ENCODE data around the gene SPAG6. TPM values are rescaled to one million over a fixed set of nuclear protein-coding genes. Genes with fewer than 3 reads are reported as not detected.

SPAG6 gene
- total RNA-seq, 4 donors from 2014 or later, result 0.29 to 3.9 (median 0.49) TPM; not detected in 1

DNA sequence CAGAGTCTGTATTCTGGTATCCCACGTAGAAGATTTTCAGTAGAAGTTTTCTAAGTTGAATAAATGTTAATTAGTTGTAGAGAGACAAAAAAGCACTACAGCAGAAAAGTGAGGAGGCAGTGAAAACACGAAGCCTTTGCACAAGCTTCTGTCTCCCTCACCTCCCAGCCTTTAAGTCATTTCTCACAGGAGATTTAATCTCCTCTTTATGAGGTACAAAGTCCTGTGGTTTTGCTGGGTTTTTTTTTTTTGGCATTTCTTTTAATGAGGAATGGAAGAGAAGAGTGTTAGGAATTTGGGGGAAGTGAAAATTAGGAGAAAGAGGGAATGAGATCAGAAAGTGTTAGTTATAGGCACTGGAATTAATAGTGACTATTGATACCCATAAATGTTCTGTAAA lies 21.5 kb downstream of the SPAG6 start:
- Histone ChIP-seq H3K36me3 (no peaks in the 10 kb centered on the region), H3K4me3 (no peak overlapping the region), H3K27me3 (peaks cover 0 to 3% of the 10 kb centered on the region in 2 donors), H3K27ac (no peak overlapping the region), H3K9me3 (no peaks in the 10 kb centered on the region), H3K4me1 (no peaks in the 10 kb centered on the region)
- intact Hi-C loops (cut with DNase I; ENCODE audit: low total_unique reads), result no loop called here
- no peak for DNase-seq
- TF ChIP-seq, protein P1, sequence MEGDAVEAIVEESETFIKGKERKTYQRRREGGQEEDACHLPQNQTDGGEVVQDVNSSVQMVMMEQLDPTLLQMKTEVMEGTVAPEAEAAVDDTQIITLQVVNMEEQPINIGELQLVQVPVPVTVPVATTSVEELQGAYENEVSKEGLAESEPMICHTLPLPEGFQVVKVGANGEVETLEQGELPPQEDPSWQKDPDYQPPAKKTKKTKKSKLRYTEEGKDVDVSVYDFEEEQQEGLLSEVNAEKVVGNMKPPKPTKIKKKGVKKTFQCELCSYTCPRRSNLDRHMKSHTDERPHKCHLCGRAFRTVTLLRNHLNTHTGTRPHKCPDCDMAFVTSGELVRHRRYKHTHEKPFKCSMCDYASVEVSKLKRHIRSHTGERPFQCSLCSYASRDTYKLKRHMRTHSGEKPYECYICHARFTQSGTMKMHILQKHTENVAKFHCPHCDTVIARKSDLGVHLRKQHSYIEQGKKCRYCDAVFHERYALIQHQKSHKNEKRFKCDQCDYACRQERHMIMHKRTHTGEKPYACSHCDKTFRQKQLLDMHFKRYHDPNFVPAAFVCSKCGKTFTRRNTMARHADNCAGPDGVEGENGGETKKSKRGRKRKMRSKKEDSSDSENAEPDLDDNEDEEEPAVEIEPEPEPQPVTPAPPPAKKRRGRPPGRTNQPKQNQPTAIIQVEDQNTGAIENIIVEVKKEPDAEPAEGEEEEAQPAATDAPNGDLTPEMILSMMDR (IDR thresholded peaks at IDR 0.05), result no peak
- TF ChIP-seq POLR2A (IDR thresholded peaks at IDR 0.05), result no peak

DNA sequence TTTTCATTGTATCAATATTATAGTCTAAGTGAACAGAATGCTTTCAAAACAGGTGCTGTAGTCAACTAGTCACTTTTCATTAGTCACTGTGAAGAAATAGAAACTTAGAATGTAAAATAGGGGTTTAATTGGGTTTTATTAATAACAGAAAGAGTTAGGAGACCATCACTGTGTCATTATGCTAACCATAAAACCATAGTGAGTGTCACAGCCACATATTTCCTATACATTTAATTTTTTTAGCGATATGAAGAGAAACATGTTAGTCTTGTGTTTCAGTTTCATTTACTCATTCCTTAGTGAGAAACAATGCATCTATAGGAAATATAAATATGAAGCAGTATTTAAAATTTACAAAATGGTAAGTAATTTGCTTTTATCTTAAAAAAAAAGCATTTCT lies 22.2 kb downstream of the SPAG6 start:
- Histone ChIP-seq H3K4me1 (no peaks in the 10 kb centered on the region), H3K27me3 (peaks cover 0 to 3% of the 10 kb centered on the region in 2 donors), H3K27ac (no peak overlapping the region), H3K4me3 (no peak overlapping the region), H3K36me3 (no peaks in the 10 kb centered on the region), H3K9me3 (no peaks in the 10 kb centered on the region)
- intact Hi-C loops (cut with DNase I; ENCODE audit: low total_unique reads), result no loop called here
- DNase-seq, result no peak
- TF ChIP-seq, protein P1 (IDR thresholded peaks at IDR 0.05), result no peak
- TF ChIP-seq POLR2A (IDR thresholded peaks at IDR 0.05), result no peak

DNA sequence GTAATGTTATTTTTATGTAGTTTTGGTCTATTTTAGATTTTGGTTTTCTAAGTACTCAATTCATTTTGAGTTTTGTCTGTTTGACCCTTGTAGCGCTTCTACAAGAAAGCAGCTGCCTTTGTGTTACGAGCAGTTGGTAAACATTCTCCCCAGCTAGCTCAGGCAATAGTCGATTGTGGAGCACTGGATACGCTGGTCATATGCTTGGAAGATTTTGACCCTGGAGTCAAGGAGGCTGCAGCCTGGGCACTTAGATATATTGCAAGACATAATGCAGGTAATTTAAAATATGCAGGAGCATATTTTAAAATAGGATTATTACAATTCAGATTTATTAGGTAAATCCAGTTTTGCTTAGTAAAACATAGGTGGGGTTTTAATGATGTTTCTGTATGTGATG lies 23.1 kb downstream of the SPAG6 start:
- Histone ChIP-seq H3K27ac (no peak overlapping the region), H3K9me3 (no peaks in the 10 kb centered on the region), H3K4me3 (no peak overlapping the region), H3K27me3 (peaks cover 0 to 3% of the 10 kb centered on the region in 2 donors), H3K4me1 (no peaks in the 10 kb centered on the region), H3K36me3 (no peaks in the 10 kb centered on the region)
- TF ChIP-seq, protein P1 (IDR thresholded peaks at IDR 0.05), result no peak
- TF ChIP-seq POLR2A (IDR thresholded peaks at IDR 0.05), result no peak
- intact Hi-C loops (cut with DNase I; ENCODE audit: low total_unique reads), result no loop called here
- no peak for DNase-seq

DNA sequence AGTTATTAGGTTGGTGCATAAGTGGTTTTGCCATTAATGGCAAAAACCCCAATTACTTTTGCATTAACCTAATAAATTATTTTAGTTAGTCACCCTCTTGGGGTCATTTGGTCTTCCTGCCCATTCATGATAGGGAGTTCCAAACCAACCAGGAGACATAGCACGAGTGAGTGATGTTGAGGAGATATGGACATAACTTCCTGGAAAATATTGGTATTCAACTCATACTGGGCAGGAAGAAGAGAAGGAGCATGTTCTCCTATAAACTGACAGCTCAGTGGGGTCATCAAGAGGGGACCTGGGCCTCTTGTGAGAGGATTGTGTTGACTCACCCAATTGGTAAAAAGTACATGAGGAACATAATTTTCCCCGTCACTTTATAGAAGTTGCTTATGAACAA lies 23.7 kb downstream of the SPAG6 start:
- H3K4me3 ChIP-seq, result no peak overlapping the region
- intact Hi-C loops (cut with DNase I; ENCODE audit: low total_unique reads), result no loop called here

DNA sequence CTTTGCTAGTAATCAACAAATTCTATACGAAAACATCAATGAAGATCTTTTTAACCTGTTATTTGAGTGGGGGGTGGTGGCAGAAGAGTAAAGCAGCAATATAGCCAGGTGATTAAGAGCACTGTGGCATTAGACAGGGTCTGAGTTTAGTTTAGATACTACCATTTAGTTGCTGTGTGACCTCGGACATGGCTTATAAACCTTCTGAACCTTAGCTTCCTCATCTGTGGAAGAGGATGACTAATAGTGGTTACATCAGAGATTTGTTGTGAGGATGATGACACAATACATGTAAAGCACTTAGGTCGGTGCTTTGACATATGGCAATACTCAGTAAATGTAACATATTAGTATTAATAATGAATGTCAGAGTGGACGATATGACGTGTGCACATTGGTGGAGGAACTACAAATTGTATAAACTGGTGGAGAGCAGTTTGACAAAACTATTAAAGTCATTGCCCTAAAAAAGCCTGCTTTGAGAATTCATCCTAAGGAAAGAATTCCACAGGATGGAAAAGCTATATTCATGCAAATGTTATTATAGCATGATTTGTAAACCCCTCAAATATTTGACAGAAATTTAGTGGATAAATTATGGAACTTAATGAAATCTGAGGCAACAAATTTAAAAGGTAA lies 24.3 kb downstream of the SPAG6 start:
- H3K4me3 ChIP-seq, result no peak overlapping the region
- intact Hi-C loops (cut with DNase I; ENCODE audit: low total_unique reads), result no loop called here
- H3K36me3 ChIP-seq, result no peaks in the 10 kb centered on the region
- no peak overlapping the region for H3K27ac ChIP-seq
- DNase-seq, result no peak
- no peaks in the 10 kb centered on the region for H3K4me1 ChIP-seq
- no peaks in the 10 kb centered on the region for H3K9me3 ChIP-seq
- peaks cover 0 to 3% of the 10 kb centered on the region in 2 donors for H3K27me3 ChIP-seq
- TF ChIP-seq, protein P1 (IDR thresholded peaks at IDR 0.05), result no peak

More for the DNA sequence above, 23.7 kb downstream of the SPAG6 start:
- Histone ChIP-seq H3K36me3 (no peaks in the 10 kb centered on the region), H3K9me3 (no peaks in the 10 kb centered on the region), H3K4me1 (no peaks in the 10 kb centered on the region), H3K27ac (no peak overlapping the region), H3K27me3 (peaks cover 0 to 3% of the 10 kb centered on the region in 2 donors)
- TF ChIP-seq, protein P1 (IDR thresholded peaks at IDR 0.05), result no peak
- no peak for TF ChIP-seq POLR2A (IDR thresholded peaks at IDR 0.05)
- DNase-seq, result no peak

All from uterus (tissue), 4 donors.